Mucosa of stomach (tissue), 1 donor: ENCODE measurements around the gene YY1.

Source experiments
- H3K27me3 ChIP-seq: one replicate; pipeline ENCODE4 v1.7.0; 2013; ENCODE audit warnings: mild to moderate bottlenecking, low read length; ENCODE audit not compliant: control insufficient read depth, insufficient read depth
- H3K36me3 ChIP-seq: one replicate; pipeline ENCODE4 v1.7.0; 2013; ENCODE audit warnings: low read length; ENCODE audit not compliant: control insufficient read depth, insufficient read depth
- H3K4me1 ChIP-seq: one replicate; pipeline ENCODE4 v1.7.0; 2013; ENCODE audit warnings: mild to moderate bottlenecking, low read length; ENCODE audit not compliant: control insufficient read depth, insufficient read depth
- H3K4me3 ChIP-seq: one replicate; pipeline ENCODE4 v1.7.0; 2013; ENCODE audit warnings: low read length
- H3K9ac ChIP-seq: one replicate; pipeline ENCODE4 v1.7.0; 2013; ENCODE audit warnings: mild to moderate bottlenecking, low read length, moderate library complexity
- H3K9me3 ChIP-seq: one replicate; pipeline ENCODE4 v1.7.0; 2013; ENCODE audit warnings: mild to moderate bottlenecking, low read length, moderate library complexity; ENCODE audit not compliant: control insufficient read depth
- donor health status: Pancreatic carcinoma.

YY1 gene

GRCh38 chr14:100262545-100262944 is 23.6 kb downstream of the YY1 start:
- Histone ChIP-seq H3K27me3 (no peaks in the 10 kb centered on the region), H3K4me3 (no peak overlapping the region), H3K9ac (no peak overlapping the region), H3K4me1 (no peaks in the 10 kb centered on the region), H3K36me3 (peaks cover 3% of the 10 kb centered on the region), H3K9me3 (no peaks in the 10 kb centered on the region)

GRCh38 chr14:100263141-100263540 is 24.2 kb downstream of the YY1 start:
- H3K4me3 ChIP-seq, result no peak overlapping the region
- no peaks in the 10 kb centered on the region for H3K4me1 ChIP-seq
- H3K27me3 ChIP-seq, result no peaks in the 10 kb centered on the region
- no peaks in the 10 kb centered on the region for H3K9me3 ChIP-seq
- peaks cover 3% of the 10 kb centered on the region for H3K36me3 ChIP-seq
- H3K9ac ChIP-seq, result no peak overlapping the region

- no peaks in the 10 kb centered on the region for H3K27me3 ChIP-seq
- peaks cover 14% of the 10 kb centered on the region for H3K4me1 ChIP-seq
- no peak overlapping the region for H3K4me3 ChIP-seq
- H3K36me3 ChIP-seq, result peaks cover 3% of the 10 kb centered on the region
- H3K9me3 ChIP-seq, result no peaks in the 10 kb centered on the region
- H3K9ac ChIP-seq, result no peak overlapping the region
Observed at GRCh38 chr14:100267990-100268389, 29.0 kb downstream of the YY1 start.

- H3K9ac ChIP-seq, result no peak overlapping the region
- no peak overlapping the region for H3K4me3 ChIP-seq
- H3K4me1 ChIP-seq, result peaks cover 14% of the 10 kb centered on the region
- no peaks in the 10 kb centered on the region for H3K9me3 ChIP-seq
- peaks cover 3% of the 10 kb centered on the region for H3K36me3 ChIP-seq
- no peaks in the 10 kb centered on the region for H3K27me3 ChIP-seq
Observed at GRCh38 chr14:100268591-100269207, 29.8 kb downstream of the YY1 start.

GRCh38 chr14:100271247-100271939 is 32.4 kb downstream of the YY1 start:
- no peak overlapping the region for H3K4me3 ChIP-seq
- H3K4me1 ChIP-seq, result peaks cover 14% of the 10 kb centered on the region
- H3K9me3 ChIP-seq, result no peaks in the 10 kb centered on the region
- no peaks in the 10 kb centered on the region for H3K36me3 ChIP-seq
- no peaks in the 10 kb centered on the region for H3K27me3 ChIP-seq
- no peak overlapping the region for H3K9ac ChIP-seq

- Histone ChIP-seq H3K27me3 (no peaks in the 10 kb centered on the region), H3K4me1 (peaks cover 7% of the 10 kb centered on the region), H3K9me3 (no peaks in the 10 kb centered on the region), H3K4me3 (no peak overlapping the region), H3K36me3 (no peaks in the 10 kb centered on the region), H3K9ac (no peak overlapping the region)
Observed at GRCh38 chr14:100274250-100274649, 35.3 kb downstream of the YY1 start.

GRCh38 chr14:100275214-100275613 is 36.3 kb downstream of the YY1 start:
- Histone ChIP-seq H3K36me3 (no peaks in the 10 kb centered on the region), H3K4me3 (no peak overlapping the region), H3K4me1 (peaks cover 7% of the 10 kb centered on the region), H3K9ac (no peak overlapping the region), H3K9me3 (no peaks in the 10 kb centered on the region), H3K27me3 (no peaks in the 10 kb centered on the region)

GRCh38 chr14:100278702-100279101 is 39.8 kb downstream of the YY1 start:
- Histone ChIP-seq H3K9me3 (no peaks in the 10 kb centered on the region), H3K27me3 (no peaks in the 10 kb centered on the region), H3K4me1 (no peaks in the 10 kb centered on the region), H3K36me3 (no peaks in the 10 kb centered on the region), H3K4me3 (no peak overlapping the region), H3K9ac (no peak overlapping the region)

GRCh38 chr14:100279133-100279532 is 40.2 kb downstream of the YY1 start:
- no peaks in the 10 kb centered on the region for H3K4me1 ChIP-seq
- H3K27me3 ChIP-seq, result no peaks in the 10 kb centered on the region
- no peaks in the 10 kb centered on the region for H3K36me3 ChIP-seq
- H3K4me3 ChIP-seq, result no peak overlapping the region
- H3K9me3 ChIP-seq, result no peaks in the 10 kb centered on the region
- H3K9ac ChIP-seq, result no peak overlapping the region

GRCh38 chr14:100279563-100279962 is 40.6 kb downstream of the YY1 start:
- no peak overlapping the region for H3K4me3 ChIP-seq
- no peaks in the 10 kb centered on the region for H3K9me3 ChIP-seq
- H3K27me3 ChIP-seq, result no peaks in the 10 kb centered on the region
- H3K4me1 ChIP-seq, result peaks cover 3% of the 10 kb centered on the region
- no peak overlapping the region for H3K9ac ChIP-seq
- H3K36me3 ChIP-seq, result no peaks in the 10 kb centered on the region

- Histone ChIP-seq H3K27me3 (no peaks in the 10 kb centered on the region), H3K9me3 (no peaks in the 10 kb centered on the region), H3K4me3 (no peak overlapping the region), H3K36me3 (no peaks in the 10 kb centered on the region), H3K9ac (no peak overlapping the region), H3K4me1 (peaks cover 11% of the 10 kb centered on the region)
Observed at GRCh38 chr14:100281286-100282082, 42.5 kb downstream of the YY1 start.

GRCh38 chr14:100282083-100282350 is 43.1 kb downstream of the YY1 start:
- Histone ChIP-seq H3K36me3 (no peaks in the 10 kb centered on the region), H3K27me3 (no peaks in the 10 kb centered on the region), H3K4me1 (peaks cover 11% of the 10 kb centered on the region), H3K9ac (no peak overlapping the region), H3K9me3 (no peaks in the 10 kb centered on the region), H3K4me3 (no peak overlapping the region)
